ENCODE data around the gene CARNS1. TPM values are rescaled to one million over a fixed set of nuclear protein-coding genes. Genes with fewer than 3 reads are reported as not detected.

Gene CARNS1
- total and polyA plus RNA-seq, 10 of the 15 experiments (the other 5 are each of a cell fraction or from before 2014, with no cell fraction given) = 0.02 to 0.14 (median 0.10) TPM; not detected in 3

- Histone ChIP-seq H3K79me2 (ENCODE audit: control insufficient read depth, insufficient read depth, low read length) (no peaks in the 10 kb centered on the region), H3K27ac (ENCODE audit: control insufficient read depth, insufficient read depth) (no peak overlapping the region), H3K27me3 (replicated peaks in 1 of 2; ENCODE audit: control insufficient read depth in 2 of 2, insufficient read depth in 2 of 2, low read length in 1 of 2) (peaks cover 0 to 5% of the 10 kb centered on the region in 2 experiments; a peak in 3 of 4 replicates), H4K20me1 (ENCODE audit: control insufficient read depth, insufficient read depth) (no peaks in the 10 kb centered on the region), H2AFZ (ENCODE audit: control insufficient read depth, low read depth, low read length) (no peak overlapping the region), H3K4me1 (ENCODE audit: control insufficient read depth, insufficient read depth, low read length) (peaks cover 2% of the 10 kb centered on the region; the same call in 1 of the 2 replicates), H3K9ac (ENCODE audit: control insufficient read depth, insufficient read depth, low read length) (no peak overlapping the region), H3K4me2 (ENCODE audit: control insufficient read depth, insufficient read depth) (no peak overlapping the region), H3K36me3 (ENCODE audit: control insufficient read depth in 2 of 2, insufficient read depth in 2 of 2, low read length in 1 of 2) (no peaks in the 10 kb centered on the region), H3K4me3 (no peak overlapping the region), H3K9me3 (replicated peaks; ENCODE audit: control insufficient read depth, insufficient read depth, low read length) (no peaks in the 10 kb centered on the region)
- RAD21 ChIA-PET (ENCODE audit: unreplicated experiment) = interaction anchor here (0.9 to 2.4 kb wide), 4 partner anchors 18 to 41 kb away, joined by 3 to 8 read pairs (median 4); partner anchors contain the start of genes PPP1CA and RAD9A
- POLR2A ChIA-PET = interaction anchor here (0.7 to 3.9 kb wide), 10 partner anchors 12 to 50 kb away, joined by 3 to 28 read pairs (median 8); partner anchors contain the start of genes PPP1CA, PTPRCAP and TBC1D10C
- ATAC-seq = no peak
- SMC1A ChIA-PET (ENCODE audit: uncharacterized antibody, unreplicated experiment) = interaction anchor here (1.1 to 1.5 kb wide), 4 partner anchors 12 to 68 kb away, joined by 3 to 7 read pairs (median 3); partner anchors contain the start of gene TBC1D10C
- BruUV-seq (replicated peaks) = no TSS peak
- TF ChIP-seq CTCF (IDR thresholded peaks at IDR 0.05 in 2 of 3, conservative IDR thresholded peaks at IDR 0.05 in 1 of 3; ENCODE audit: control insufficient read depth in 2 of 3, extremely low read depth in 1 of 3, insufficient read depth in 1 of 3, low read depth in 3 of 3, low read length in 3 of 3) (no peak), SREBF2 (IDR thresholded peaks at IDR 0.05; ENCODE audit: low read length) (no peak), BACH1 (IDR thresholded peaks at IDR 0.05; ENCODE audit: borderline replicate concordance) (no peak), ZBTB11 (CRISPR knock-in tag; IDR thresholded peaks at IDR 0.05) (no peak), IKZF1 (conservative IDR thresholded peaks at IDR 0.05) (no peak), BRCA1 (IDR thresholded peaks at IDR 0.05; ENCODE audit: low read depth, low read length) (no peak)
- TF ChIP-seq, protein P1, sequence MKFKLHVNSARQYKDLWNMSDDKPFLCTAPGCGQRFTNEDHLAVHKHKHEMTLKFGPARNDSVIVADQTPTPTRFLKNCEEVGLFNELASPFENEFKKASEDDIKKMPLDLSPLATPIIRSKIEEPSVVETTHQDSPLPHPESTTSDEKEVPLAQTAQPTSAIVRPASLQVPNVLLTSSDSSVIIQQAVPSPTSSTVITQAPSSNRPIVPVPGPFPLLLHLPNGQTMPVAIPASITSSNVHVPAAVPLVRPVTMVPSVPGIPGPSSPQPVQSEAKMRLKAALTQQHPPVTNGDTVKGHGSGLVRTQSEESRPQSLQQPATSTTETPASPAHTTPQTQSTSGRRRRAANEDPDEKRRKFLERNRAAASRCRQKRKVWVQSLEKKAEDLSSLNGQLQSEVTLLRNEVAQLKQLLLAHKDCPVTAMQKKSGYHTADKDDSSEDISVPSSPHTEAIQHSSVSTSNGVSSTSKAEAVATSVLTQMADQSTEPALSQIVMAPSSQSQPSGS (IDR thresholded peaks at IDR 0.05; ENCODE audit: low read length) = no peak
- CTCF ChIA-PET = interaction anchor here (0.9 to 1.6 kb wide), 5 partner anchors 12 to 50 kb away, joined by 3 to 5 read pairs (median 4); partner anchors contain the start of genes PTPRCAP and TMEM134
- in situ Hi-C loops (cut with MboI) = no loop called here
- no peak for FAIRE-seq
- 66% methylated on average over 21 of the region's 21 CpGs for WGBS (ENCODE audit: insufficient coverage, insufficient replicate concordance, low lambda C conversion rate, missing lambda C conversion rate)
- DNase-seq (ENCODE audit: low read depth, low spot score) = no peak
- intact Hi-C loops (cut with micrococcal nuclease; ENCODE audit: unreplicated experiment) = no loop called here
Observed at GRCh38 chr11:67419325-67420049, 4.0 kb downstream of the CARNS1 start.
